Measurements from ENCODE around the gene ZNF385A.

DNA sequence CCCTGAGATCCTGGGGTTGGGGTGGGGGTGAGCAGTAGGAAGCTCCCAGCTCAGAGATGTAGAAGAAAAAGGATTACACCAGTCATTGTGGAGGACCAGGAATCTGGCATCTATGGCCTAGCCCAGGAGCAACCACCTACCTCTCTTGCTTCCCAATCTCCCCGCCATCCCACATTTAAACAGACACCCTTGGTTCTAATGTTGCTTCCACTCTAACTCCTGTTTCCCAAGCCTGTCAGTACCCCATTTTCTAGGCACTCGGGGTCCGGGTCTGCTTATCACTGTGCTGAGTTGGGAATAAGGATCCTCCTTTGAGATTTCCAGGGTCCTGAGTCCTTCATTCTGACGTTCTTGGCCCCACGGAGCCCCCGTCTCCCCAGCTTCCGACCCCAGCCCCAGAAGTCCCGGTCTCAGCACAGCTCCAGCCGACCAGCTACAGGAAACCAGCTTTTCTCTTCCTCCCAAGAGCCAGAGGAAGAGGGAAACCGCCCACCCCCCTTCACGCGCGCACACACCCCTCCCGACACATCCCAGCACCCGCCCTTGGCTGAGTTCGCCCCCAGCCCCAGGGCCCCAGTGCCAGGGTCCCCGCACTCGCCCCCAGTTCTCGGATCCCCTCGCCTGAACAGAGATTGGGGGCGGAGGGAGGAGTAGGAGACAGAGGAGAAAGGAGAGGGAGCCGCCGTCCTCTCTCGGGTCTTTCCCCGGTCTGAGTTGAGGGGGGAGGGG lies 33.3 kb upstream of the ZNF385A start:
- TF ChIP-seq, protein P1, sequence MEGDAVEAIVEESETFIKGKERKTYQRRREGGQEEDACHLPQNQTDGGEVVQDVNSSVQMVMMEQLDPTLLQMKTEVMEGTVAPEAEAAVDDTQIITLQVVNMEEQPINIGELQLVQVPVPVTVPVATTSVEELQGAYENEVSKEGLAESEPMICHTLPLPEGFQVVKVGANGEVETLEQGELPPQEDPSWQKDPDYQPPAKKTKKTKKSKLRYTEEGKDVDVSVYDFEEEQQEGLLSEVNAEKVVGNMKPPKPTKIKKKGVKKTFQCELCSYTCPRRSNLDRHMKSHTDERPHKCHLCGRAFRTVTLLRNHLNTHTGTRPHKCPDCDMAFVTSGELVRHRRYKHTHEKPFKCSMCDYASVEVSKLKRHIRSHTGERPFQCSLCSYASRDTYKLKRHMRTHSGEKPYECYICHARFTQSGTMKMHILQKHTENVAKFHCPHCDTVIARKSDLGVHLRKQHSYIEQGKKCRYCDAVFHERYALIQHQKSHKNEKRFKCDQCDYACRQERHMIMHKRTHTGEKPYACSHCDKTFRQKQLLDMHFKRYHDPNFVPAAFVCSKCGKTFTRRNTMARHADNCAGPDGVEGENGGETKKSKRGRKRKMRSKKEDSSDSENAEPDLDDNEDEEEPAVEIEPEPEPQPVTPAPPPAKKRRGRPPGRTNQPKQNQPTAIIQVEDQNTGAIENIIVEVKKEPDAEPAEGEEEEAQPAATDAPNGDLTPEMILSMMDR (conservative IDR thresholded peaks at IDR 0.05; ENCODE audit: low read length) = no peak
- TF ChIP-seq EZH2phosphoT487 (IDR thresholded peaks at IDR 0.05; ENCODE audit: borderline replicate concordance) = no peak

Data from Loucy (cell line).